NCI-H146 treated with DMSO at 0.1 percent for 48 hours (cell line): ENCODE measurements around the gene ABTB2.
"Not testable (repeated sequence)": the region's sequence is repeated elsewhere in the genome, so short reads cannot be mapped to it uniquely, and the experiment has no call there.

Experiments used
- DNase-seq: peaks from one replicate; lab custom pipeline; 2025; ENCODE audit not compliant: unreplicated experiment; lab: John Stamatoyannopoulos, UW

ABTB2 gene

GRCh38 chr11:34357701-34358257 lies at the start of gene ABTB2:
ABTB2 (minus strand) TSS chr11:34358010.
- peak; percentile 91 for DNase-seq

GRCh38 chr11:34407121-34407813 lies 49.5 kb upstream of the ABTB2 start:
- DNase-seq, result no peak

- no peak for DNase-seq
Observed at GRCh38 chr11:34406413-34406812, 48.6 kb upstream of the ABTB2 start.

DNA sequence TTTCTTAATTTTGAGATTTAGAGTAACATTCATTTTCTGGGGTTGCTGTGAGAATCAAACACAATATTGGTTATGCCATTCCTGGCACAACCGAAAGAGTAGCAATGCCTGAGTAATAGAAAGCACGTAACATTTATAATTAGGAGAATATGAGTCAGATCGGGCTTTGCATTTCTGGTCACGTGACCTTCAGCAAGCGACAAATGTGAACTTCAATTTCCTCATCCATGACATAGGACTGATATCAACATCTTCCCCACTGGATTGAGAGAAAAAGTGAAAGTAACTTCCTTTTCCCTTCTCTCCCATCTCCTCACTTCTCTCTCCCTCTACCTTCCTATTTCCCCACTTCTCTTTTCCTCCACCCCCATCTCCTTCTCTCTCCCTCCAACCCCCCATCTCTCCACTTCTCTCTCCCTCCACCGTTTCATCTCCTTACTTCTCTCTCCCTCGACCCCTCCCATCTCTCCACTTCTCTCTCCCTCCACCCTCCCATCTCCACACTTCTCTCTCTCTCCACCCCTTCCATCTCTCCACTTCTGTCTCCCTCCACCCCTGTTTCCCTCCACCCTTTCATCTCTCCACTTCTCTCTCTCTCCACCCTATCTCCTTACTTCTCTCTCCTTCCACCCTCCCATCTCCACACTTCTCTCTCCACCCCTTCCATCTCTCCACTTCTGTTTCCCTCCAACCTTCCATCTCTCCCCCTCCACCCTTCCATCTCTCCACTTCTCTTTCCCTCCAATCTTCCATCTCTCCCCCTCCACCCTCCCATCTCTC lies 47.5 kb upstream of the ABTB2 start:
- no peak for DNase-seq

- DNase-seq, result no peak
Observed at GRCh38 chr11:34404280-34404679, 46.5 kb upstream of the ABTB2 start.

DNA sequence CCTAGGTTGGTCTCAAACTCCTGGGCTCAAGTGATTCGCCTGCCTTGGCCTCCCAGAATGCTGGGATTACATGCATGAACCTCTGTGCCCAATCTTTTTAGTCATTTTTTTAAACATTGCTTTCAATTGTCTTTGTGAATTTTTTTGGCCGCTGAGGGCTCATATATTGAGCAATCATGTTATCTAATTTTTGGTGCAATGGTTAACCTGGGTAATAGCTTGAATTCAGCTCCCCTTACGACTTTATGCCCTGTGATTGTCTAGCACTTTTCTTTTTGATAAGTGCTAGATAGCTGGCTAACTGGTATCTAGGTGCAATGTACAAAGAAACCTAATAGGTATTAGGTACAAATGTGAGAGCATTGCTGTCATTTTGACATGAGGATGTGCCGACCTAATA lies 45.6 kb upstream of the ABTB2 start:
- no peak for DNase-seq

DNA sequence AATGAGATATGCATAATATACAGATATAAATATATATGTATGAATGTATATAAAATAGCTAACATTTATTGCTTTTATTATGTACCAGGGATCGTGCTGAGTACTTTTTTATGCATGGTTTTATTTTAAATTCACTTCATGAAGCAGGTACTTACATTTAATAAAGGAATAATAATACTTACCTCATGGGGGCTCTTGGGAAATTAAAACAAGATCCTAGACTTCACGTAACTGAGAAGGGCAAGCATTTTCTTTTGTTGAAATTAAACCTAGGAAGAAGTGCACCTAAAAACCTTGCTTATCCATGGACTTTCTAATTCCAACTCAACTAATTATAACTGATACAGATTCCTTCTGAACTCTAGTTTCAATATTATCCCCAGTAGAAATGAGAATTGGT lies 40.0 kb upstream of the ABTB2 start:
- no peak for DNase-seq

- no peak for DNase-seq
Observed at GRCh38 chr11:34397120-34397519, 39.3 kb upstream of the ABTB2 start.

DNA sequence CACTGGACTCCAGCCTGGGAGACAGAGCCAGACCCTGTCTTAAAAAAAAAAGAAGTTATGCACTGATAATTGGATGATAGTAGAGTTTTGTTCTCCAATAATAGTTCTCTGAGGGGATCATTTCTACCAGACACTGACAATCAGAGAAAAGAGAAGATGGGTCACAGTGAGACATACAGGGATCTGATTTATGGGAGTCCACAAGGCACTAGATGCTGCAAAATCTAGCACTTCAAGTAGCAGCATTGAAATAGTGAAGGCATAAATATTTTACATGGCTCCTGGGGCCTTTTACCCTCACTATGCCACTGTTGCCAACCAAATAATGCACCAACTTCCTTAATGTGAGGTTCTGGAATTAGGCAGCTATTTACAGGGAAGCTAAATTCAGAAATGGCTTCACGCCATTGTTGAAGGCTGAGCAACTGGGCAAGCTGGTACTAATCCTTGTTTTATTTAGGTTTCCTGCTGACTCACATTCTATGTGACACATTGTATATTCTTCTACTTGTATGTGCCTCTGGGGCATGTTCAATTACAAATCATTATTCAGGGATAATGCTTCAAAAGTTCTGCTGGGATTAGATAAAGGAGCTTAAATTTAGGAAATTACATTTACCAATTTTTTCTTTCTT lies 38.2 kb upstream of the ABTB2 start:
- peak; percentile 11 for DNase-seq

DNA sequence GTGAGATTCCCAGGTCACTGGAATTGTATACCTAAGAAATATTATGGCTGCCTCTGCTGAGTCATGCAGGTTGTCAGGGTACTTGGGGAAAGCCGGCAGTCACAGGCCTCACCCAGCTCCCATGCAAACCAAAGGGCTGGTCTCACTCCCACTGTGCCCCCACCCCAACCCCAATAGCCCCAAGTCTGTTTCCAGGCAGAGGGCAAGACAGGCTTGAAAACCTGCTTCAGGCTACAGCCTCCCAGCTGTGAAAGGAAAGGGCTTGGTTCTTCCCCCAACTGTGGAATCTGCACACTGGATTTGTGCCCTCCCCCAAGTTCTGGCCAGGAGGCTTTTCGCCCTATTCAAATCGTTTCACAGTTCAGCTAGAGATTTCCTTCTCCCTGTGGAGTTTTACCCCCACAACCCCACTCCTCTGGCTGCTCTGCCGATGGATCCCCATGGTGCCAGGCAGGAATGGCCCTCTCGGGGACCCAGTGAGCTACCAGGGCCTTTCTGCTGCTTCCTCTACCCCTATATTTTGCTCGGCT lies 37.0 kb upstream of the ABTB2 start:
- DNase-seq, result no peak

GRCh38 chr11:34387653-34388052 lies 29.8 kb upstream of the ABTB2 start:
- DNase-seq, result no peak

DNA sequence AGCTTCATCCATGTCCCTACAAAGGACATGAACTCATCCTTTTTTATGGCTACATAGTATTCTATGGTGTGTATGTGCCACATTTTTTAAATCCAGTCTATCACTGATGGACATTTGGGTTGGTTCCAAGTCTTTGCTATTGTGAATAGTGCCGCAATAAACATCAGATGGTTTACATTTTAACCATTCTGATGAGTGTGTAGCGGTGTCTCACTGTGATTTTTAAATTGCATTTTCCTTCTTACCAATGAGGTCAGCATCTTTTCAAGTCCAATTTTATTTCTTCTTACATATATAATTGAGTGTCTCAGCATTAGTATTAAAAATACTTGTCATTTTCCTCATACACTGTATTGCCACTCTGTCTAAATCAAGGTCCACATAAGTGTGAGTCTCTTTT lies 28.5 kb upstream of the ABTB2 start:
- not testable (repeated sequence) for DNase-seq

- DNase-seq, result no peak
Observed at GRCh38 chr11:34382532-34383276, 24.9 kb upstream of the ABTB2 start.

GRCh38 chr11:34381775-34382174 lies 24.0 kb upstream of the ABTB2 start:
- DNase-seq, result no peak

DNA sequence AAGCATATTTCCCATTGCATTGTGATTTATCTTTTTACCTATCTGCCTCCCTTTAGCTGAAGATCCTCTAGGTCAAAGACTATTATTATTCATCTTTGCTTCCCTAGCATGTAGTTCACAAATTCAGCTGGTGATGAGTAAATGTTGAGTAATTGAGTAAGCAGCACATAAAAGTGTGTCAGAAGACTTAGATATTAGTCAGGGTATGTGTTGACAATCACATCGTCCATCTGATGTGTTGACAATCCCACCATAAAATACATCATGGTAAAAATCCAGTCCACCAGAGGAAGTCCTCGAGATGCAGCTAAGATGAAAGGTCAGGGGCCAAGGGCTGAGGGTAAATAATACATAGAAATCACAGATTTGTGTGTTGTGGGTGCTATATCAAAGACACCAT lies 22.9 kb upstream of the ABTB2 start:
- no peak for DNase-seq

- no peak for DNase-seq
Observed at GRCh38 chr11:34379539-34379938, 21.7 kb upstream of the ABTB2 start.

- DNase-seq, result no peak
Observed at GRCh38 chr11:34379079-34379478, 21.3 kb upstream of the ABTB2 start.

- no peak for DNase-seq
Observed at GRCh38 chr11:34373727-34374126, 15.9 kb upstream of the ABTB2 start.

DNA sequence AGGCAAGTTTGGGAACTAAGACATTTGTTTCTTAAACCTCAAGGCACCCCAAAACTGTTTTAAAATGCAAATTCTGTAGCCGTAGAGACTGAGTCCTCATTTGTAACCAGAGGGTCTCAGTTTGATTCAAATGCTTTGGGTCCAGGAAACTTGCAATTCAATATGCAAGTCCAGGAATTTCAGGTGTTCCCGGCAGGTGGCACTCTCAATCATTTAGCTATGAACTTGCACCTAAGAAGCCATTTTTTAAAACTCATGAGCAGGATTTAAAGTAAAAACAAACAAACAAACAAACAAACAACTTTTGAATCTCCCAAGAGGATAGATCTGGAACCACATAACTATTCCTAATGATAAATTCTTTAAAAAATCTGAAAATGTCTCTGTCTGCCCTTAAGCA lies 8.7 kb upstream of the ABTB2 start:
- peak; percentile 11 for DNase-seq

- no peak for DNase-seq
Observed at GRCh38 chr11:34364102-34364501, 6.3 kb upstream of the ABTB2 start.
